ENCODE data around the gene SRRM4.
A peak's percentile ranks its signal among the peaks of the same experiment; 100 is the strongest.

The SRRM4 gene

DNA sequence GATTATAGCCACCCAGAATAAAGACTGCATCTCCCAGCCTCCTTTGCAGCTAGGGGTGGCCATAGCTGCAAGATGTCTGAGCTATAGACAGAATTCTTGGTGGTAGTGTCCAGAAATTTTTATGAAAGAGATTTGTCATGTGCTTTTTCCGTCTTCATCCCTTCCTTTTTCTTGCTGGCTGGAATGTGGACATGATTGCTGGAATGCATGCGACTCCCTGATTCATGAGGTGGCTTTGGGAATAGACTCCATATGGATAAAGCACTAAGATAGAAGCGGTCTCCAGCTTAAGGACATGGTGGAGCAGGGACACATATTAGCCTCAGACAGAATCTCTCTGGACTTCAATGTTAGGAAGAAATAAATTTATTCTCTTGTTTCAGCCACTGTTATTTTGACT is 187.4 kb downstream of the SRRM4 start:
- no peak for DNase-seq (ENCODE audit: low spot score)

DNA sequence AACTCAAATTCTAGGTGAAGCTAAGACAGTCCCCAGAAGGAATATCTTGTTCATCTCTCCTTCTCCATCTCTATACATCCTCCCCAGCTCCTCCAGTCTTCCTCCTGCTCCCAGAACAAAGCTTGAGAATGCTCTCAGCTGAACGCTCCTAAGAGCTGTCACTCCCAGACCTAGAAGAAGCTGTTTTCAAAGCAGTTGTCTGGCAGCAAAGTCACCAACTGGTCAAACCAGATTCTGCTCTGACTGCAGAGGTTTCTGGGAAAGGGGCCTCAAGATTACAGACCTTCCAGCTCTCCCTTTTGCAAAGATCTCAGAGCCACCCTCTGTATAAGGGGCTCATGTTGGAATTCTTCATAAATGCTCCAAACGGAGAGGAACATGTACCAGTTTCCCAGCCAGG is 187.8 kb downstream of the SRRM4 start:
- no peak for DNase-seq (ENCODE audit: low spot score)

DNA sequence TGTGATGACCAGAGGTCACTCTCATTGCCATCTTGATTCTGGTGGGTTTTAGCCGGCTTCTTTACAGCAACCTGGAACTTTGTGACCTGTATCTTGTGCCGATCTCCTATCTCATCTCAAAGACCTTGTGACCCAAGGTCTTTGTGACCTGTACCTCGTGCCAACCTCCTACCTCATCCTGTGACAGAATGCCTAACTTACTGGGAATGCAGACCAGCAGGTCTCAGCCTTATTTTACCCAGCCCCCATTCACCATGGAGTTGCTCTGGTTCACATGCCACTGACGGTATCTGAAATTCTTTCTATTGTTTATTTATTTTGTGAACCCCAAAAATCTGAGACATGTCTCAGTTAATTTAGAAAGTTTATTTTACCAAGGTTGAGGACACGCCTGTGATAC is 189.9 kb downstream of the SRRM4 start:
- no peak for DNase-seq (ENCODE audit: low spot score)

DNA sequence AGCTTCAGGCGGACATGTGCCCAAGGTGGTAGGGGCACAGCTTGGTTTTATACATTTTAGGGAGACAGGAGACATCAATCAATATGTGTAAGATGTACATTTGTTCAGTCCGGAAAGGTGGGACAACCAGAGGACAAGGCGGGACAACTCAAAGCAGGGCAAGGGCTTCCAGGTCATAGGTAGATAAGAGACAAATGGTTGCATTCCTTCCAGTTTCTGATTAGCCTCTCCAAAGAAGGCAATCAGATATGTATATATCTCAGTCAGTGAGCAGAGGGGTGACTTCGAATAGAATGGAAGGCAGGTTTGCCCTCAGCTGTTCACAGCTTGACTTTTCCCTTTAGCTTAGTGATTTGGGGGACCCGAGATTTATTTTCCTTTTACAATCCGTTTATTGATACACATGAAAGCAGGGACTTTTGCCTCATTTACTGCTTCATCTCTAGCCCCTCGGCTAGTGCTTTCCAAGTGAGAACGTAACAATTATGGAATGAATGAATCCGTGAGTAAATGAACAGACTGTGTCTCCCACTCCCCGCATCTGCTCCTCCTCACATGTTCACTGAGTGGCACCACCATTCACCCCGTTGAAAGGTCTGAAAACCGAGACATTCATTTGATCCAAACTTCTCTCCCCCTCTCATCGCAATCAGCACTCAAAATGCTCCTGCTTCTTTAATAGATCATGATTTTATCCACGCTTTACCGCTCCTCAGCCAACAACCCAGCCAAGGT is 190.5 kb downstream of the SRRM4 start:
- no peak for DNase-seq (ENCODE audit: low spot score)

DNA sequence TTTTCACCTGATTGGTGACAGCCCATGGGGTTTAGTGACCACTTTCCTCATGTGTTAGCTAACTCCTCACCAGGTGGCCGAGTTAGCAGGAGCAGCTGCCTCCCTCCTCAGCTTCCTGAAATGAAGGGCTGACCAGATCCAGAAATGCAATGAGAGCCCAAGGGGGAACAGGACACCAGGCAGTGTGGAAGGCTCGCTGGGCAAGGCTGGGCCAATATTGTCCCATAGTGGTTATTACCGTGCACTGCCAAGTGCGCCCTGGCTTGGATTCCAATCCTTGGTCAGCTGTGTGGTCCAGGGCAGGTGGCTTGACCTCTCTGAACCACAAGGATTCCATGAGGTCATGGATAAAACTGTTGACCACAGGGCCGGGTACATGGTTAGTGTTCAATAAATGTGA is 193.7 kb downstream of the SRRM4 start:
- DNase-seq (ENCODE audit: low spot score), result no peak

DNA sequence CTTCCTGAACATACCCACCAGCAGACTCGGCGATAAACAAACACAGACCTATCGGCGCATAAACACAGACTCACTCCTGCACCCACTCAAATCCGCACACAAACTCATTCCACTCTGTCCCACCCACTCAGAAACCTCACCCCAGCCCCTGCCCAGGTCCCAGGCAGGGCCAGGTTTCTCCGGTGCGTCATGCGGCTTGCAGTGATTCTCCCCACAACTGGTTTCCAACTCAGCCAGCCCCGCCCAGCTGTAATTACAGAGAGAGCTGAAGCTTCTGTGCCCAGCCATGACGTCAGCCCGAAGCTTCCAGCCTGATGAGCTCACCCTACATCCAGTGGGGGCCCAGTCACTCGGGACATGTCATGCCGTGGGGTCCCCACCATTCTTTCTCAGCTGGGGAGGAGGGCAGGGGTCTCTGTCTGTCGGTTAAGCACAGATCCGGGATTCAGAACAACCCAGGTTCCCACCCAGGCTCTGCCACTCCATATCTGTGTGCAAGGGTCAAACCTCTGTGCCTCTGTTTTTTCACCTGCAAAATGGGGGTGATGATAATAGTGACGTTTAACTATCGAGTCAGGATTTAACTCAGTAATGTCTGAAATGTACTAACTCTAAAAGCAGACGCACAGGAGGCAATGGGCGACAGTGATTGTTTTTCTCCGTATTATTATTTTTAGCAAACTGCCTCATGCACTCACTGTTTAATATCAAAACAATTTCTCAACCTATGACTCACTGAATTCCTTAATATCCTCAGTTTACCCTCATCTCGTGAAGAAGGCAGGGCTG is 195.1 kb downstream of the SRRM4 start:
- DNase-seq (ENCODE audit: low spot score), result peak; percentile 43

DNA sequence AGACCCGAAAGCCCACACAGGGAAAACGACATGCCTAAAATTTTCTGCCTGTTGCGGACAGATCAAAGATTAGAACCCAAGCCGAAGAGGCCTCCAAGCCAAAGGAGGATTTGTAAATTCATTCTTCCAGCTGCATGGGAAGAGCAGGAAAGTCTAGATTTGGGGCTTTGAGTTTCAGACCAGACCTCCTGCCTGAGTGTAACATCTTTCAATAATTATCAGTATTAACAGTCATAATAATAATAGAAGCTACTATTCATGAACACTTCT is 195.7 kb downstream of the SRRM4 start:
- DNase-seq (ENCODE audit: low spot score), result no peak

DNA sequence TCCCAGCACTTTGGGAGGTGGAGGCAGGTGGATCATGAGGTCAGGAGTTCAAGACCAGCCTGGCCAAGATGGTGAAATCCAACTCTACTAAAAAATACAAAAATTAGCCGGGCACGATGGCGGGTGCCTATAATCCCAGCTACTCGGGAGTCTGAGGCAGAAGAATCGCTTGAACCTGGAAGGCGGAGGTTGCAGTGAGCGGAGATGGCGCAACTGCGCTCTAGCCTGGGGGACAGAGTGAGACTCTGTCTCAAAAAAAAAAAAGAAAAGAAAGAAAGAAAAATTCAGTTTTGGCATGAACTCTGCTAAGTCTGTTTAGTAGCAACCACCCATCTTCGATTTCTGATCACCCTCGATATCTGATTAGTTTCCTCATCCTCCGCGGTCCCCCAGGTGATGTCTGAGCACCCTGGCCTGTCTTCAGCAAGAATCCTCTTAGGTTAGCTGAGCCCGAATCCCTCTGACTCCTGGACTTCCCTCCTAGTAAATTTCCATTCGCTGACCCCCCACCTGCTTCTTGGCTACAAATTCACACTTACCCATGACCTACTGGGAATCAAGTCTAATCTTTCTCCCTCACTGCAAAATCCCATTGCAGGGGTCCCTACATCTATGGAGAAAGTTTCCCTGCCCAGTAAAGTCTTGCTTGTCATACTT is 196.5 kb downstream of the SRRM4 start:
- no peak for DNase-seq (ENCODE audit: low spot score)

DNA sequence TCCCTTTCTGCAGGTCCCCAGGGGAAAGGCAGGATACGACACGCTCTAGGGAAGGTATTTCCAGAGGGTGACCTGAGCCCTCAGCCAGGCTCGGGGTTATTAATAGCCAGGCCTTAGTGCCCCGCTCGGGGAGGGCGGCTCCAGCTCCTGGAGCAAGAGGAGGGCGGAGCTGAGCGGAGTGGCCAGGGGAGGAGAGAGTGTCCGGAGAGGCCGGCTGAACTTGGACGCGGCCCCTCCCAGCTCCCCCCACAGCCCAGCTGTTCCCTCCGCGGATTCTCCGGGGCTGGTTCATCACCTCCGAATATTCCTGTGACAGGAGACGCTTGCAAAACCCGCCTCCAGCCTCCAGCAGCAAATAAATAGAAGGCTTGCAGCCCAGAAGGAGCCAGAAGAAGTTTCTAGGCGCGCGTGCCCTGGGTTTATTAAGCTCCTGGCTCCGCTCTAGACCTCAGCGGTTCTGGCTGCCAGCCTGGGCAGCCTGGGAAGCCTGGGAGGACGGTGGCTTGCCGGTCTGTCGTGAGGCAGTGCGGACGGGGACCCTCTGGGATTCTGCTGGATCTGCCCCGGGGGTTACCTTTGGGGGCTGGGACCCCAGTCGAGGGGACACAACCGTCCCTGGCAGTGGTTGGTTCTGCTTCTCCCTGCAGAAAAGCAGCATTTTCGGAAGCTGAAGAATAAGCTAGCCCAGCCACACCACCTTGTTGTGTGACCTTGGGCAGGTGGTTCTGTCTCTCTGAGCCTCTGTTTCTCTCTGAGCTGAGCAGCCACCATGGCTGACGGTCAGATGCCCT is 197.4 kb downstream of the SRRM4 start, which contains the start of gene HSPB8:
Gene HSPB8, plus strand, starts transcription at position 388 of the 791 bp plus-strand sequence. Its CDS starts 382 bp downstream, at position 770.
- peak; percentile 77 for DNase-seq (ENCODE audit: low spot score)

DNA sequence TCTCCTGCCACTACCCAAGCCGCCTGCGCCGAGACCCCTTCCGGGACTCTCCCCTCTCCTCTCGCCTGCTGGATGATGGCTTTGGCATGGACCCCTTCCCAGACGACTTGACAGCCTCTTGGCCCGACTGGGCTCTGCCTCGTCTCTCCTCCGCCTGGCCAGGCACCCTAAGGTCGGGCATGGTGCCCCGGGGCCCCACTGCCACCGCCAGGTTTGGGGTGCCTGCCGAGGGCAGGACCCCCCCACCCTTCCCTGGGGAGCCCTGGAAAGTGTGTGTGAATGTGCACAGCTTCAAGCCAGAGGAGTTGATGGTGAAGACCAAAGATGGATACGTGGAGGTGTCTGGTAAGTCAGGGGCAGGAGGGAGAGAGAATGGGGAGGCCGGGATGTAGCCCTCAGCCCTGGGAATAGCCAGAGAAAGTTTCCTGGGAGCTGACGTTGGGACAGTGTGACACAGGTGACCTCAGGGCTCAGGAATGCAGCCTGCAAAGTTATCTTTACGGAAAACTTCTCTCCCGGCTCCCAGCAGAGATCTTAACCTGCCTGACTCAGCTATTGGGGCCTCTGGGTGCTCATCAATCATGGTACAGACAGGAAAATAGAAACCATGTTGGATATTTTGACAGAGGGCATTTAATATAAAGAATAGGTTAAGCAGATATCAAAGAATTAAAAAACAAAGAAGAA is 198.1 kb downstream of the SRRM4 start:
- peak; percentile 52 for DNase-seq (ENCODE audit: low spot score)

DNA sequence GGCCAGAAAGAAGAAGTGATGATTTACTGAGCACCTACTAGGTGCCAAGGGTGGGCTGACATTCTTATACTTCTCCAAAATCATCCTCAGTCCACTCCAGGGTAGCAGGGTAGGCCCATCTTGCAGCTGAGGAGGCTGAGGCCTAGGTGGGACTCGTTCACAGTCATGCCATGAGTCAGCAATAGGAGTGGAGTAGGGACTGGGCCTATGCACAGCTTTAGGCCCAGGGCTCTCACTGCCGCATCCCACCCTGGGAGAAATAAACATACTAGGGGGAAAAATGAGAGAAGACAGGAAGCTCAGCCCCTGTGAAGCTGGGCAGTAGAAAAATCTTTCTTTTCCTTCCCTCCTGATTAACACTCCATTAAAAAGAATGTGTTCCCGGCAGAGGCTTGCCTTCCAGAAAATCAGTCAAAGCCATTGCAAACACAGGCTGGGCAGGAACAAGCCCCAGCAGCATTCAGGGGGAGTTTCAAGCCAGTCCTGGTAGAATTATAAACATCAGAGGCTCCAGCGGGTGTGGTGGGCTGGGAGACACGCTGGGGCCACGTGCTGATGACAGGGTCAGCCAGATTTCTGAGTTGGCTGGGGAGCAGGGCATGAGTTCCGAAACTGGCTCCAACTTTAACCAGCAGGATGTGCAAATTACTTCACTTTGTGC is 199.2 kb downstream of the SRRM4 start:
- DNase-seq (ENCODE audit: low spot score), result no peak

DNA sequence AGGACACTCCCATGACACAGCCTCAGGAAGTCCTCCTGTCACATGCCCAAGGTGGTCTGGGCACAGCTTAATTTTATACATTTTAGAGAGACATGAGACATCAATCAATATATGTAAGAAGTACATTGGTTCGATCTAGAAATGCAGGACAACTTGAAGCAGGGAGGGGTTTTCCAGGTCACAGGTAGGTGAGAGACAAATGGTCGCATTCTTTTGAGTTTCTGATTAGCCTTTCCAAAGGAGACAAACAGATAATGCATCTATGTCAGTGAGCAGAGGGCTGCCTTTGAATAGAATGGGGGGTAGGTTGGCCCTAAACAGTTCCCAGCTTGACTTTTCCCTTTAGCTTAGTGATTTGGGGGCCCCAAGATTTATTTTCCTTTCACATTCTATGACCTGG is 199.9 kb downstream of the SRRM4 start:
- DNase-seq (ENCODE audit: low spot score), result no peak

DNA sequence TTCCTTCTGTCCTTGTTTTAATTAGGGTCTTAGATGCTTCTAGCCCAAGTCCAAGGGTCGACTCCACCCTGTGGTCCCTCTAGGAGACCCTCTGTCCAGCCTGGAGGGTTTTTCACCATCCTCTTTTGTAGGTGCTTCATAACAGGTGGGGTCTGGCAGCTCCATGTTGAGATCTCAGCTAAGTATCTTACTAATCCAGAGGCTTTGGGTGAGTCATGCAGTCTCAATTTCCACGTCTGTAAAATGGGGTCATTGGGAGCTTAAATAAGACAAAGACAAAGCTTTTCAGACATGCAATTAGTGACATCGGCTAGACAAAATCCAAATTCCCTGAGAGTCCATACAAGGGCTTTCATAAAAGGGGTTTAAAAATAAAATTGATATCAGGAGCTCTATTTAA is 200.6 kb downstream of the SRRM4 start:
- DNase-seq (ENCODE audit: low spot score), result no peak

DNA sequence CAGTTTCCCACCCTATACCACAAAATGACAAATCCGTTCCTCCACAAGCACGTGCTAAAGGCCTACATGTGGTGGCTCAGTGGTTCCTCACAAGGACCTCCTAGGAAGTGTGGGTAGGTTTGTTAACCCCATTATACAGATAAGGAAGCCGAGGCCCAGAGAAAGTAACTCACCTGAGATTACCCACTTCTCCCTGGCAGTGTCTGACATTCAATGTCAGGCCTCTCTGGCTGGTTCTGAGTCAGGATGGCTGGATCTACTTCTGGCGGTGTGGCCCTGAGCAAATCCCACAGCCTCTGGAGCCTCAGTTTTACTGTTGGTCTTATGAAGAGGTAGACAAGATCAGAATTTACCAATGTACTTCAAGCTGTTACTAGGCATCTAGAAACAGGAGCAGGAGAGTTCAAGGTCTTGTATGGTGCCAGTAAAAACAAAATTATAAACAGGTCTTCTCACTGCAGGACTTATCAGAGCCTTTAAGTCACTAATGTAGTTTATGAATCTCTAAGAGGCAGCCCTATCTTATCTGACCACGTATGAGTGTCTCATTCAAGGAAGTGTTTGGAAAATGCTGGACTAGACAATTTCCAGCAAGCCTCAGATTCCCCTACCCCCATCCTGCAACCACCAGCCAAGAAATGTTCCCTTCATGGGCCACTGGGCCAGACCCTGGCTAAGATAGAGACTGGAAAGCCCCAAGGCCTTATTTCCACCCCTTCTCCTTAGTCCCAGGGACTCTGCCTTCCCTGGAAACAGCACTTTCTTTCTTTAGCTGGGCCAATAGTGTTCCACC is 201.6 kb downstream of the SRRM4 start:
- no peak for DNase-seq (ENCODE audit: low spot score)

DNA sequence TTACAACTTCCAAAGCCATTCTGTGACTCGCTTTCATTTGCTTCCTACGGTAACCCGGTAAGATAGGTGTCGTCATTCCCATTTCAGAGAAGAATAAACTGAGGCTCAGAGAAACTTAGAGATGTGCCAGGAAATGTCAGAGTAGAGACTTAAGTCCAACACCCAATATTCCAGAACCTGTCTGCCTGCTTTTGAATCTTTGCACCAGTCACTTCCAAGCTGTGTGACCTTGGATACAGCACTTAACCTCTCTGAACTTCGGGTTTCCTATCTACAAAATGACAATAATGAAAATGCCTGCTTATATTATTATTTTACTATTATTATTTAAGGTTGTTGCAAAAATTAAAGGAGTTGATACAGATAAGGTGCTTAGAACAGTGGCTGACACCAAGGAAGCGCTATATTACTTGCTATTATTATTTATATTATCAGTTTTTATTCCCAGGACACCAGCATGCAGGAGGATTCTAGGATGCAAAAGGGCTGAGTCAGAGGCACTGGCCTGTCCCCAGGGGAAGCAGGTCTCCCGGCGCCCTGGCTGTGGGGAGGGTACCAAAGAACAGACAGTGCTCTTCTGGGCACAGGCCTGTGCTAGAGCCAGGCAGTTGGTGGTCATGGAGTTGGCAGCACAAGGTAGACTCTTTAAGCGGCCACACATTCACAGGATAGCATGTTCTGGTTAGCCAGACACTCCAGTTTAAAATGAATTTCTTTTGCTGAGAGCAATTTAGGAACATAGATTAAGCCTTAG is 202.8 kb downstream of the SRRM4 start:
- DNase-seq (ENCODE audit: low spot score), result no peak

DNA sequence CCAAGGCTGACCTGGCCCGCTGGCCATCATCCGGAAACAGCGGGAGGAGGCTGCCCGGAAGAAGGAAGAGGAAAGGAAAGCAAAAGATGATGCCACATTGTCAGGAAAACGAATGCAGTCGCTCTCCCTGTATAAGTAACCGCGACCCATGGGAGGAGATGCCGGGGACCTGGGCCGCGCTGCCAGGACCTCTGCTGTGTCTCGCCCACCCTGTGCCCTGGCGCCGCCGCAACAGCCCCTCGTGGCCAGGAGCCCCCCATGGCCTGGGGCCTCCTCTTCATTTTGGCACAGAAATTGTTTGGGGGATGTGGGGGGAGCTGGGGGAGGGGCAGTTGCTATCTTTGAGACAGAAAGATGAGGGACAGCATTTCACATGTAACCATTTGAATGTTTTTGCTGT is 213.9 kb downstream of the SRRM4 start:
- no peak for DNase-seq (ENCODE audit: low spot score)

DNA sequence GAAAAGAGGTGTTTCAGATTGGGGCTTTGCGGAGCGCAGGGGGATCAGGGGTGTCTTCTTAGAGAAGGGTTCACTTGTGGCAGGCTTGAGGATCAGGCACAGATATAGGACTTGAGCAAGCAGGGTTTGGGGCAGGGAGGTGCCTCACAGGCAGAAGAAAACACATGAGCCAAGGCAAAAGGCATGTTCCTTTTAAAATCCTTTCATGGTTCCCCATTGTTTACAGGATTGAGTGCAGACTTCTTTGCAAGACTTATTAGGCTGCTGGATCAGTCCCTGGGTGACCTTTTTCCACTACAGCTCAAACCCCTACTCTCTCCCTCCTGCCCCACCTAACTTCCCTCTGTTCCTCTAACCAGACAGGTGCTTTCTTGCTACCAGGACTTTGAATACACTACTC is 217.1 kb downstream of the SRRM4 start:
- DNase-seq (ENCODE audit: low spot score), result no peak

DNA sequence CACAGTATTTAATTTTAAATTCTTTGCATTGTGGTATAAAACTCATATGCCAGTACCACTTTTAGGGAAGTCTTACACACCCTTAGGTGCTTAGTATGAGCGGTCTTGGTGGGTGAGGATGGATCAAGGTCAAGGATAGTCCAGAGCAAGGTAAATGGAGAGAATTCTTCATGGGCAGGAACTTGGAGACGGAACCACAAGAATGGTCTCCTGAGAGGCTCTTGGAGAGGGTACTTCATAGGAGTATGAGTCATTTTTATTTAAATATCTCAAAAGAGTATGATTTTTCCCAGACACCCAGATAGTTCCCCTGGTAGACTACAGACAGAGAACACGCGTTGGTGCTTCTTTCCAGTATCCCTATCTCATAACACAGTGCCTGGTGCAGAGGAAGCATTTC is 219.3 kb downstream of the SRRM4 start:
- no peak for DNase-seq (ENCODE audit: low spot score)

DNA sequence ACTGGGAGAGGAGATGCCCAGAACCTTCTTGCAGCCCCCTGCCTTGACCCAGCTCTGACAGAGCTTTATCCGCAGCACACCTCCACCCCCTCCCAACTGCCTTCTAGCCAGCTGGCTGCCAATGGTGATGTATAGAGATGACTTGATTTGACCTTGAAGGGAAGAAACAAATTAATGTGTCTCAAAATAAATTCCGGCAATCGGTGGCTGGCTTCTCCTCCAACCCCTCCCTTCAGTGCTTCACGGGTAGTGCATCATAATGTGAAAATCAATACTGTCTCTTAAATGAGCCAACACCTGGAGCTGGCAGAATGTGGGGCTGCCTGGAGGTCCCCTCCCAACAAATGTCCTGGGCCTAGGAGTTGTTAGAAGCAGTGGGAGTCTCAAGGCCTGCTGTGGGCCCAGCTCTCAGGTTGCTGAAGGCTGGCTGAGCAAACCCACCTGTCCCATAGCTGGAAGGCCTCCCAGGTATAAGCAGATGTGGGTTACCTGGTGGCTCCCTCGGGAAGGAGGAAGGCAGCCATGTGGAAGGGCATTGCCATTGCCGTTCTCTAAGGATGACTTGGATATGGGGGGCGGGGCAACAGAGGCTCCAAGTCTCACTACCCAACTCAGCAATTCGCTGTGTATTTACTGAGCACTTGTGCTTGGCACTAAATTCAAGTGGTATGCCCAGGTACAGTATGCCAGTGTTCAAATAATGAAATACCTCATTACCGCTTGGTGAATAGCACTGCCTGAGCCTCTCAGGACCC is 220.6 kb downstream of the SRRM4 start:
- DNase-seq (ENCODE audit: low spot score), result peak; percentile 47
